Tibial artery (tissue), 4 donors: ENCODE data around the gene DERA.

ENCODE experiments used
- DNase-seq, 2 donors: peaks; one replicate each; pipeline ENCODE4 v3.0.0-alpha.2; 2019
- H3K27ac ChIP-seq, 2 donors: fragments of 200-600 bp; sonication (generic) in 1 of 2; 1 replicate in 1 of 2; 2 replicates in 1 of 2; pipeline ENCODE4 v1.5.1; 2018 to 2019; ENCODE audit warnings: mild to moderate bottlenecking in 1 of 2
- H3K27me3 ChIP-seq, 2 donors: fragments of 200-600 bp; sonication (generic) in 1 of 2; one replicate each; pipeline versions ENCODE4 v1.5.1 to v1.6.0; 2016 to 2019
- H3K36me3 ChIP-seq, 3 donors: fragments of 200-600 bp; sonication (generic) in 2 of 3; one replicate each; pipeline ENCODE4 v1.5.1; 2016 to 2019; ENCODE audit warnings: mild to moderate bottlenecking in 2 of 3
- H3K4me1 ChIP-seq, 4 donors: fragments of 200-600 bp; sonication (generic) in 2 of 4; 1 replicate in 3 of 4; 2 replicates in 1 of 4; pipeline ENCODE4 v1.5.1; 2016 to 2019
- H3K4me3 ChIP-seq, 2 donors: fragments of 200-600 bp; sonication (generic) in 1 of 2; 1 replicate in 1 of 2; 2 replicates in 1 of 2; pipeline ENCODE4 v1.5.1; 2018 to 2019; ENCODE audit warnings: mild to moderate bottlenecking in 2 of 2
- H3K9me3 ChIP-seq, 3 donors: fragments of 200-600 bp; sonication (generic) in 1 of 3; one replicate each; pipeline ENCODE4 v1.5.1; 2016 to 2019
- intact Hi-C: fragments of 100-400 bp; cut with DNase I; formaldehyde crosslinking; loops from one replicate; pipeline ENCODE4 v1.15.0; 2023; ENCODE audit warnings: low total_unique reads
- TF ChIP-seq, protein P1 (sequence below), 2 experiments: fragments of 200-600 bp in 1 of 2; fragments of 450-650 bp in 1 of 2; IDR thresholded peaks; one replicate each; pipeline ENCODE4 v1.5.1; 2017 to 2019; ENCODE audit warnings: antibody characterized with exemption in 2 of 2, mild to moderate bottlenecking in 1 of 2, moderate library complexity in 1 of 2

DERA gene

DNA sequence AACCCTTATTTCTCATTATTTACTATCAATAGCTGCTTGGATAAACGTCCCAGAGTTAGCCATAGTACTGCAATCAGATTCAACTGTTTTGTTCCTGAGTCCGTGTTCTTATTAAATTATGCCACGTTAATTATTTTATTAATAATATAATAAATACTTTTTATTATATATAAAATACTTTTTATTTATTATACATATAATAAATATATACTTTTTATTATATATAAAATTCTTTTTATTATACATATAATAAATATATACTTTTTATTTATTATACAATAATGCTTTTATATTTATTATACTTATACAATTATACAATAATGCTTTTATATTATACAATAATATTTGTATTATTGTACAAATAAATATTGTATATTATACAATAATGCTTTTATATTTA is 17.9 kb upstream of the DERA start:
- no peak overlapping the region for H3K27ac ChIP-seq
- TF ChIP-seq, protein P1, sequence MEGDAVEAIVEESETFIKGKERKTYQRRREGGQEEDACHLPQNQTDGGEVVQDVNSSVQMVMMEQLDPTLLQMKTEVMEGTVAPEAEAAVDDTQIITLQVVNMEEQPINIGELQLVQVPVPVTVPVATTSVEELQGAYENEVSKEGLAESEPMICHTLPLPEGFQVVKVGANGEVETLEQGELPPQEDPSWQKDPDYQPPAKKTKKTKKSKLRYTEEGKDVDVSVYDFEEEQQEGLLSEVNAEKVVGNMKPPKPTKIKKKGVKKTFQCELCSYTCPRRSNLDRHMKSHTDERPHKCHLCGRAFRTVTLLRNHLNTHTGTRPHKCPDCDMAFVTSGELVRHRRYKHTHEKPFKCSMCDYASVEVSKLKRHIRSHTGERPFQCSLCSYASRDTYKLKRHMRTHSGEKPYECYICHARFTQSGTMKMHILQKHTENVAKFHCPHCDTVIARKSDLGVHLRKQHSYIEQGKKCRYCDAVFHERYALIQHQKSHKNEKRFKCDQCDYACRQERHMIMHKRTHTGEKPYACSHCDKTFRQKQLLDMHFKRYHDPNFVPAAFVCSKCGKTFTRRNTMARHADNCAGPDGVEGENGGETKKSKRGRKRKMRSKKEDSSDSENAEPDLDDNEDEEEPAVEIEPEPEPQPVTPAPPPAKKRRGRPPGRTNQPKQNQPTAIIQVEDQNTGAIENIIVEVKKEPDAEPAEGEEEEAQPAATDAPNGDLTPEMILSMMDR (IDR thresholded peaks at IDR 0.05): no peak

DNA sequence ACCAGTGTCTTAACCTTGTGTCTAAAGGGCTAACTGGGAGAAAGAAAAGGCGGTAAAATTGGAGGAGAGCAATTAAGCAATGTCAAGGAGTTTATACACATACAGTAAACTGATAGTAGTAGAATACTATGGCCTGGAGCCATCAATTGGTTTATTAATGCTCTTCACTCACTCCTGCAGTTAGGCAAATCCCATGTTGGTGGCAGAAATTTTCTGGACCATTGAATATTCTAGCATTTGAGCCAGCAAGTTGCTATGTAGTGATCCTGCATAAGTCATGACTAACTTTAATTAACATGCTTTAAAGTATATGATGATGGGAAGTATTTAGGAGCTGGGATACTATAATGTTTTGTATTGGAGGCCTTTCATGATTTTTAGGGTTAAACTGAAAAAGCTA is 14.3 kb upstream of the DERA start:
- Histone ChIP-seq H3K27me3 (no peaks in the 10 kb centered on the region), H3K4me1 (peaks cover 0 to 14% (median 0%) of the 10 kb centered on the region in 4 donors), H3K27ac (no peak overlapping the region), H3K36me3 (peaks cover 42 to 65% (median 53%) of the 10 kb centered on the region in 3 donors), H3K9me3 (no peaks in the 10 kb centered on the region), H3K4me3 (no peak overlapping the region)
- no peak for DNase-seq
- TF ChIP-seq, protein P1 (IDR thresholded peaks at IDR 0.05): no peak
- intact Hi-C loops: no loop called here

More for the DNA sequence above, 17.9 kb upstream of the DERA start:
- Histone ChIP-seq H3K27me3 (no peaks in the 10 kb centered on the region), H3K9me3 (no peaks in the 10 kb centered on the region), H3K36me3 (peaks cover 44 to 65% (median 45%) of the 10 kb centered on the region in 3 donors), H3K4me3 (no peak overlapping the region), H3K4me1 (peaks cover 0 to 9% (median 2%) of the 10 kb centered on the region in 4 donors)
- intact Hi-C loops: no loop called here
- DNase-seq: no peak

DNA sequence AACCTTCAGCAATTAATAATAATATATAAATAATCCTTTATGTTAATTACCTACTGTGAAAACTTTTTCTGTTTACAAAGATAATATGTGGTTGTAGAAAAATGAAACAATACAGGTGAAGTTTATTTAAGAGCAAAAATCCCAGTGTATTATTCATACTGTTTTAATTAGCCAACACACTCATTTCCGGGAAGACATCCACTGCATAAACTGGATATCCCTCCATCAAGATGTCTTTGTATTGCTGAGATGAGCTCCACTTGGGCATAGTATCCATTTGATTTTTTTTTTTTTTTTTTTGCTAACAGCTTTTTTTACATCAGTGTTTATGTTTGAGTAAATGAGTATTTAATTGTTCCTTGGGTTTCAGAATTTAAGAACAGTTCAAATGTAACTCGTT is 13.7 kb upstream of the DERA start:
- H3K4me3 ChIP-seq: no peak overlapping the region
- TF ChIP-seq, protein P1 (IDR thresholded peaks at IDR 0.05): no peak
- DNase-seq: no peak
- no peaks in the 10 kb centered on the region for H3K9me3 ChIP-seq
- no peaks in the 10 kb centered on the region for H3K27me3 ChIP-seq
- peaks cover 0 to 14% (median 0%) of the 10 kb centered on the region in 4 donors for H3K4me1 ChIP-seq
- intact Hi-C loops: no loop called here
- no peak overlapping the region for H3K27ac ChIP-seq
- peaks cover 48 to 68% (median 58%) of the 10 kb centered on the region in 3 donors for H3K36me3 ChIP-seq

DNA sequence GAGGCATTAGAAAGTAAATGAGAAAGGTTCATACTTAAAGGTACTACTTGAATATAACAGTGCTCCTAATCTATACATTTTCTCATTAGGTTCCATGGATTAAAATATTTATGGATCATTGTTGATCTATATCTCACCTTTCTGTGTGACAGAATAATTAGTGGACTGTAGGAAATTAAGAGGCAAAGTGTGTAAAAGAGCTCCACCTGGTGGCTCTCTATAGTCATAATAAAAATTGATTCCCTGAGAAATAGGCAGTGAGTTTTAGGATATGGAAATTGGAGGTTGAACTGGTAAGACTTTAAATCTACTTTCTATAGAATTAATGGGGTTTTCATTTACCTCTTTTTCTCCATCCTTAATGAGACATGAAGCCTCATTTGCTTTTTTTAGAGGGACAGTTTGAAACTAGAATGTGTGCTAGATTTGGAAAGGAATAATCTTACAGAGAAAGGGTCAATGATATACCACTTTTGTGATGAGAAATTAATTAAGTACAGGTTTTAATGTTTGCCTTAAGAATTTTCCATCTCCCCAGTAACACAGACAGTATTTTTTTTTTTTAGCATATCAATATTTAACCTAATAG is 11.8 kb upstream of the DERA start:
- H3K27ac ChIP-seq: peak overlapping the region in 1 of 2 donors; percentile 38
- peaks cover 0 to 14% (median 0%) of the 10 kb centered on the region in 4 donors for H3K4me1 ChIP-seq
- H3K4me3 ChIP-seq: no peak overlapping the region
- no peak for DNase-seq
- H3K9me3 ChIP-seq: no peaks in the 10 kb centered on the region
- intact Hi-C loops: no loop called here
- TF ChIP-seq, protein P1 (IDR thresholded peaks at IDR 0.05): peak; percentile 54 to 62
- H3K27me3 ChIP-seq: no peaks in the 10 kb centered on the region
- H3K36me3 ChIP-seq: peaks cover 52 to 75% (median 67%) of the 10 kb centered on the region in 3 donors

DNA sequence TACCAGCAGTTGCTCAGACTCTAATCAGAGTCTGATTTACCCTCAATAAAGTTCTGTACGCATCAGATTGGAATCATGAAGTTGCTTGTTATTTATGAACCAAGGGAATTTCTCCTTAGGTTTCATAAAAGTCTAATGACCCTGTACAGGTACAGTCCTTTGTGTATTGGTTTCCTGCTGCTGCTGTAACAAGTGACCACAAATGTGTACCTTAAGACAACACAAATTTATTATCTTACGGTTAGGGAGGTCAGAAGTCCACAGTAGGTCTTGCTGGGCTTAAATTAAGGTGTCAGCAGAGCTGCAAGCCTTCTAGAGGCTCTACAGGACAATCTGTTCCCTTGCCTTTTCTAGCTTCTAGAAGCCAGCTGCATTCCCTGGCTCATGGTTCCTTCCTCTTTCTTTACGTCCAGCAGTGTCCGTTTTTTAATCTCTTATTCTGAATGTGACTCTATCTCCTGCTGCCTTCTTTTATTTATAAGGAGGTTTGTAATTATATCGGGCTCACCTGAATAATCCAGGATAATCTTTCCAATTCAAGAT is 6.7 kb upstream of the DERA start:
- Histone ChIP-seq H3K27me3 (no peaks in the 10 kb centered on the region), H3K36me3 (peaks cover 46 to 74% (median 57%) of the 10 kb centered on the region in 3 donors), H3K4me1 (no peaks in the 10 kb centered on the region), H3K9me3 (no peaks in the 10 kb centered on the region), H3K27ac (no peak overlapping the region), H3K4me3 (no peak overlapping the region)
- no peak for DNase-seq
- TF ChIP-seq, protein P1 (IDR thresholded peaks at IDR 0.05): no peak
- intact Hi-C loops: no loop called here
